ENCODE measurements around the gene OR2AG2.

- TF ChIP-seq CTCF (IDR thresholded peaks at IDR 0.05; ENCODE audit: low read depth, low read length) (no peak), EZH2phosphoT487 (IDR thresholded peaks at IDR 0.05; ENCODE audit: low read depth) (no peak)
Measured at GRCh38 chr11:6724013-6724412, 47.8 kb downstream of the OR2AG2 start.

Data from OCI-LY3 (cell line).